H9 (cell line): ENCODE data around the gene RAB40C. TPM values are rescaled to one million over a fixed set of nuclear protein-coding genes. Genes with fewer than 3 reads are reported as not detected.

Source experiments
- DNase-seq: peaks from one replicate; pipeline ENCODE4 v3.0.0-alpha.2; 2017
- H2AFZ ChIP-seq: one replicate; pipeline ENCODE4 v1.6.1; 2013; ENCODE audit warnings: mild to moderate bottlenecking, low read length, control low read depth, moderate library complexity
- H2AK5ac ChIP-seq: 2 replicates; pipeline ENCODE4 v1.6.1; 2013; ENCODE audit warnings: low read length, control low read depth, mixed read lengths; ENCODE audit not compliant: insufficient read length
- H2BK120ac ChIP-seq: one replicate; pipeline ENCODE4 v1.6.1; 2013; ENCODE audit warnings: low read depth, mild to moderate bottlenecking, low read length, control low read depth, inconsistent platforms; ENCODE audit not compliant: poor library complexity, severe bottlenecking
- H2BK12ac ChIP-seq: 2 replicates; pipeline ENCODE4 v1.6.1; 2013; ENCODE audit warnings: low read length, control low read depth, mixed read lengths, low read depth; ENCODE audit not compliant: insufficient read length
- H2BK15ac ChIP-seq: 2 replicates; pipeline ENCODE4 v1.6.1; 2013; ENCODE audit warnings: low read depth, low read length, control low read depth
- H2BK20ac ChIP-seq: one replicate; pipeline ENCODE4 v1.6.1; 2013; ENCODE audit warnings: low read depth, mild to moderate bottlenecking, low read length, control low read depth, inconsistent platforms; ENCODE audit not compliant: poor library complexity, severe bottlenecking
- H2BK5ac ChIP-seq: 2 replicates; pipeline ENCODE4 v1.6.1; 2013; ENCODE audit warnings: low read length, control low read depth, mixed read lengths; ENCODE audit not compliant: insufficient read length
- H3K14ac ChIP-seq: 2 replicates; pipeline ENCODE4 v1.6.1; 2013; ENCODE audit warnings: low read length, control low read depth; ENCODE audit not compliant: insufficient read depth
- H3K18ac ChIP-seq: 2 replicates; pipeline ENCODE4 v1.6.1; 2013; ENCODE audit warnings: low read depth, mild to moderate bottlenecking, mixed read lengths, low read length, control low read depth; ENCODE audit not compliant: insufficient read length
- H3K23ac ChIP-seq: 2 replicates; pipeline ENCODE4 v1.6.1; 2013; ENCODE audit warnings: low read length, control low read depth, mixed read lengths, low read depth; ENCODE audit not compliant: insufficient read length
- H3K23me2 ChIP-seq: 2 replicates; pipeline ENCODE4 v1.6.1; 2013; ENCODE audit warnings: low read depth, mild to moderate bottlenecking, mixed read lengths, low read length, control low read depth; ENCODE audit not compliant: insufficient read length, poor library complexity, severe bottlenecking
- H3K27ac ChIP-seq: 2 replicates; pipeline ENCODE4 v1.5.1; 2013; ENCODE audit warnings: low read length, control low read depth, mixed read lengths, low read depth; ENCODE audit not compliant: insufficient read length
- H3K27me3 ChIP-seq: 2 replicates; pipeline ENCODE4 v1.6.1; 2013; ENCODE audit warnings: low read length, control low read depth, inconsistent platforms; ENCODE audit not compliant: insufficient read depth
- H3K4ac ChIP-seq: 2 replicates; pipeline ENCODE4 v1.6.1; 2013; ENCODE audit warnings: low read depth, mild to moderate bottlenecking, control low read depth, inconsistent platforms, low read length, moderate library complexity
- H3K4me1 ChIP-seq: 2 replicates; pipeline ENCODE4 v1.6.1; 2013; ENCODE audit warnings: low read length, control low read depth, inconsistent platforms; ENCODE audit not compliant: insufficient read depth
- H3K4me2 ChIP-seq: 2 replicates; pipeline ENCODE4 v1.6.1; 2013; ENCODE audit warnings: low read length, control low read depth, mixed read lengths; ENCODE audit not compliant: insufficient read length, insufficient read depth
- H3K56ac ChIP-seq: 2 replicates; pipeline ENCODE4 v1.6.1; 2013; ENCODE audit warnings: low read depth, mild to moderate bottlenecking, mixed read lengths, low read length, control low read depth; ENCODE audit not compliant: insufficient read length
- H3K79me1 ChIP-seq: 2 replicates; pipeline ENCODE4 v1.6.1; 2013; ENCODE audit warnings: low read depth, mild to moderate bottlenecking, moderate library complexity, low read length, control low read depth, inconsistent platforms; ENCODE audit not compliant: insufficient read depth, poor library complexity, severe bottlenecking
- H3K79me2 ChIP-seq: 2 replicates; pipeline ENCODE4 v1.6.1; 2013; ENCODE audit warnings: low read length, control low read depth, inconsistent platforms; ENCODE audit not compliant: insufficient read depth
- H3K9ac ChIP-seq: 2 replicates; pipeline ENCODE4 v1.6.1; 2013; ENCODE audit warnings: low read length, control low read depth, mixed read lengths; ENCODE audit not compliant: insufficient read length; ENCODE audit errors: extremely low read depth
- H3K9me3 ChIP-seq: one replicate; pipeline ENCODE4 v1.6.1; 2013; ENCODE audit warnings: low read depth, low read length, inconsistent platforms; ENCODE audit not compliant: control insufficient read depth
- H3T11ph ChIP-seq: one replicate; pipeline ENCODE4 v1.6.1; 2013; ENCODE audit warnings: mild to moderate bottlenecking, low read length, control low read depth, inconsistent platforms
- H4K20me1 ChIP-seq: one replicate; pipeline ENCODE4 v1.6.1; 2013; ENCODE audit not compliant: control insufficient read depth, insufficient read length, insufficient read depth
- H4K5ac ChIP-seq: 2 replicates; pipeline ENCODE4 v1.6.1; 2013; ENCODE audit warnings: low read depth, mild to moderate bottlenecking, mixed read lengths, low read length, control low read depth; ENCODE audit not compliant: insufficient read length
- H4K8ac ChIP-seq: replicated peaks from 2 replicates; pipeline ENCODE4 v1.6.1; 2013; ENCODE audit warnings: low read length, control low read depth, mixed read lengths, low read depth; ENCODE audit not compliant: insufficient read length
- H4K91ac ChIP-seq: 2 replicates; pipeline ENCODE4 v1.6.1; 2013; ENCODE audit warnings: low read depth, mild to moderate bottlenecking, moderate library complexity, mixed read lengths, low read length, control low read depth; ENCODE audit not compliant: insufficient read length
- H3K27ac Mint-ChIP-seq, 3 experiments: 2 replicates in 2 of 3; 3 replicates in 1 of 3; pipeline ENCODE4 v1.8.0; 2020 to 2021; ENCODE audit warnings: mixed read lengths in 3 of 3, mild to moderate bottlenecking in 1 of 3, moderate library complexity in 1 of 3
- H3K27me3 Mint-ChIP-seq: 2 replicates; pipeline ENCODE4 v1.8.0; 2021; ENCODE audit warnings: low read depth, mild to moderate bottlenecking, moderate library complexity, mixed read lengths
- H3K36me3 Mint-ChIP-seq, 3 experiments: 2 replicates in 2 of 3; 3 replicates in 1 of 3; pipeline ENCODE4 v1.8.0; 2020 to 2021; ENCODE audit warnings: low read depth in 3 of 3, mixed read lengths in 3 of 3; ENCODE audit not compliant: insufficient read depth in 1 of 3
- H3K4me1 Mint-ChIP-seq, 2 experiments: 2 replicates each; pipeline ENCODE4 v1.8.0; 2020; ENCODE audit warnings: mixed read lengths in 2 of 2
- H3K4me3 Mint-ChIP-seq, 2 experiments: 2 replicates in 1 of 2; 3 replicates in 1 of 2; pipeline ENCODE4 v1.8.0; 2020 to 2021; ENCODE audit warnings: mild to moderate bottlenecking in 2 of 2, mixed read lengths in 2 of 2, moderate library complexity in 1 of 2
- H3K9me3 Mint-ChIP-seq, 2 experiments: 2 replicates in 1 of 2; 3 replicates in 1 of 2; pipeline ENCODE4 v1.8.0; 2020; ENCODE audit warnings: mild to moderate bottlenecking in 2 of 2, mixed read lengths in 2 of 2, moderate library complexity in 1 of 2
- WGBS: extraction: QIAGEN DNeasy Blood & Tissue Kit; methylation state at CpG from one replicate; pipeline ENCODE4 v1.1.7; 2013; ENCODE audit warnings: missing lambda C conversion rate, low lambda C conversion rate, mixed read lengths; ENCODE audit not compliant: insufficient read length; ENCODE audit errors: extremely low coverage; 5-methylcytosine and 5-hydroxymethylcytosine counted together
- total RNA-seq: library from RNA; stranded (reverse); gene quantifications from 2 replicates; pipeline ENCODE4 v1.2.1, GENCODE V29; 2021
- TF ChIP-seq, protein P1 (sequence below): fragments of 200-600 bp; sonication (generic); conservative IDR thresholded peaks from 3 replicates; pipeline ENCODE4 v1.8.0; 2021; ENCODE audit warnings: antibody characterized with exemption, mild to moderate bottlenecking

RAB40C gene
- total RNA-seq, 1 experiment from 2014 or later, result 19.1 TPM

DNA sequence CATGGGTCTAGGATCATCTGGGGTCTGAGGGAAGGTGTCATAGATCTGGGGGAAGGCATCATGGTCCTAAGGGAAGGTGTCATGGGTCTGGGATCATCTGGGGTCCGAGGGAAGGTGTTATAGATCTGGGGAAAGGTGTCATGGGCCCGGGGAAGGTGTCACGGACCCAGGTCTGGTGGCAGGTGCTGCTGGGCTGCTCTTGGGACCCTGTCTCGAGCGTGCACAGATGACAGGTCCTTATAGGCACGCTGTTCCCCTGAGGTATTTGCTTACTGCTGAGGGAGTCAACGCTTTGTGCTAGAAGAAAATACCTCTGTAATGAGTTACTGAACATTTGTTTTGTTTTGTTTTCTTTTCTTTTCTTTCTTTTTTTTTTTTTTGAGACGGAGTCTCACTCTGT is 1.4 kb downstream of the RAB40C start:
- 0 out of 5 replicates have a peak, but pooled peaks cover 0 to 3% of the 10 kb centered on the region in 2 experiments for H3K9me3 Mint-ChIP-seq
- H3K79me1 ChIP-seq, result peaks cover 3% of the 10 kb centered on the region
- no peak overlapping the region for H3K4me2 ChIP-seq
- H2BK120ac ChIP-seq, result no peak overlapping the region
- TF ChIP-seq, protein P1, sequence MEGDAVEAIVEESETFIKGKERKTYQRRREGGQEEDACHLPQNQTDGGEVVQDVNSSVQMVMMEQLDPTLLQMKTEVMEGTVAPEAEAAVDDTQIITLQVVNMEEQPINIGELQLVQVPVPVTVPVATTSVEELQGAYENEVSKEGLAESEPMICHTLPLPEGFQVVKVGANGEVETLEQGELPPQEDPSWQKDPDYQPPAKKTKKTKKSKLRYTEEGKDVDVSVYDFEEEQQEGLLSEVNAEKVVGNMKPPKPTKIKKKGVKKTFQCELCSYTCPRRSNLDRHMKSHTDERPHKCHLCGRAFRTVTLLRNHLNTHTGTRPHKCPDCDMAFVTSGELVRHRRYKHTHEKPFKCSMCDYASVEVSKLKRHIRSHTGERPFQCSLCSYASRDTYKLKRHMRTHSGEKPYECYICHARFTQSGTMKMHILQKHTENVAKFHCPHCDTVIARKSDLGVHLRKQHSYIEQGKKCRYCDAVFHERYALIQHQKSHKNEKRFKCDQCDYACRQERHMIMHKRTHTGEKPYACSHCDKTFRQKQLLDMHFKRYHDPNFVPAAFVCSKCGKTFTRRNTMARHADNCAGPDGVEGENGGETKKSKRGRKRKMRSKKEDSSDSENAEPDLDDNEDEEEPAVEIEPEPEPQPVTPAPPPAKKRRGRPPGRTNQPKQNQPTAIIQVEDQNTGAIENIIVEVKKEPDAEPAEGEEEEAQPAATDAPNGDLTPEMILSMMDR, result no peak
- H2AFZ ChIP-seq, result no peak overlapping the region
- peaks cover 0 to 12% (median 8%) of the 10 kb centered on the region in 3 experiments; a peak in 6 of 7 replicates for H3K36me3 Mint-ChIP-seq
- peaks cover 12 to 20% of the 10 kb centered on the region in 2 experiments for H3K4me1 Mint-ChIP-seq
- no peak overlapping the region for H4K5ac ChIP-seq
- no peak overlapping the region for H3K9ac ChIP-seq
- H2BK20ac ChIP-seq, result no peak overlapping the region
- peak overlapping the region; percentile 77 to 86 for H3K4me3 Mint-ChIP-seq
- no peak overlapping the region for H3K56ac ChIP-seq
- H2BK15ac ChIP-seq, result no peak overlapping the region
- H2BK5ac ChIP-seq, result no peak overlapping the region
- no peak overlapping the region for H3K18ac ChIP-seq
- H4K20me1 ChIP-seq, result no peaks in the 10 kb centered on the region
- no CpG with 5 or more reads among the region's 8 CpGs for WGBS
- no peaks in the 10 kb centered on the region for H3K4me1 ChIP-seq
- H4K8ac ChIP-seq, result no peak overlapping the region
- H3K27me3 Mint-ChIP-seq, result peaks cover 45% of the 10 kb centered on the region
- H3K27ac Mint-ChIP-seq, result no peak overlapping the region; a peak in 1 of 7 replicates
- no peak overlapping the region for H3K4ac ChIP-seq
- H3K79me2 ChIP-seq, result no peaks in the 10 kb centered on the region; the same call in 1 of the 2 replicates
- H2BK12ac ChIP-seq, result no peak overlapping the region
- DNase-seq, result no peak
- H3K14ac ChIP-seq, result no peak overlapping the region
- H3T11ph ChIP-seq, result no peak overlapping the region
- no peak overlapping the region for H3K23ac ChIP-seq
- peaks cover 5% of the 10 kb centered on the region for H3K23me2 ChIP-seq
- no peak overlapping the region for H2AK5ac ChIP-seq
- no peaks in the 10 kb centered on the region for H3K9me3 ChIP-seq
- no peak overlapping the region for H3K27ac ChIP-seq
- H3K27me3 ChIP-seq, result peaks cover 6% of the 10 kb centered on the region; the same call in 1 of the 2 replicates
- no peak overlapping the region for H4K91ac ChIP-seq
